Ascending aorta (tissue), 2 donors: ENCODE data around the gene KAT7. TPM values are rescaled to one million over a fixed set of nuclear protein-coding genes. Genes with fewer than 3 reads are reported as not detected.

Experiments used
- DNase-seq, 2 donors: peaks; one replicate each; pipeline ENCODE4 v3.0.0-alpha.2; 2019; ENCODE audit warnings: low spot score in 2 of 2
- H3K27ac ChIP-seq, 2 donors: fragments of 200-600 bp; sonication (generic); one replicate each; pipeline ENCODE4 v1.5.1; 2016 to 2017; ENCODE audit warnings: mild to moderate bottlenecking in 1 of 2
- H3K27me3 ChIP-seq: fragments of 200-600 bp; sonication (generic); one replicate; pipeline ENCODE4 v1.5.1; 2017
- H3K36me3 ChIP-seq, 2 donors: fragments of 200-600 bp; sonication (generic); one replicate each; pipeline ENCODE4 v1.5.1; 2016
- H3K4me1 ChIP-seq, 2 donors: fragments of 200-600 bp; sonication (generic); one replicate each; pipeline ENCODE4 v1.5.1; 2016 to 2017; ENCODE audit warnings: mild to moderate bottlenecking in 1 of 2
- H3K4me3 ChIP-seq, 2 donors: fragments of 200-600 bp; sonication (generic); one replicate each; pipeline ENCODE4 v1.5.1; 2016 to 2017; ENCODE audit warnings: mild to moderate bottlenecking in 1 of 2
- H3K9me3 ChIP-seq, 2 donors: fragments of 200-600 bp; sonication (generic); one replicate each; pipeline ENCODE4 v1.5.1; 2016
- intact Hi-C: fragments of 100-400 bp; cut with DNase I; formaldehyde crosslinking; loops from one replicate; pipeline ENCODE4 v1.15.1; 2023
- total RNA-seq: library from RNA; depleted of rRNA; stranded (reverse); fragments of >200 nt; gene quantifications from one replicate; pipeline ENCODE4 v1.1.0, GENCODE V29; 2016
- TF ChIP-seq, protein P1 (sequence below), 3 experiments: fragments of 200-600 bp in 2 of 3; fragments of 450-650 bp in 1 of 3; sonication (generic) in 2 of 3; IDR thresholded peaks; one replicate each; pipeline ENCODE4 v1.5.1; 2016 to 2019; ENCODE audit warnings: antibody characterized with exemption in 3 of 3, mild to moderate bottlenecking in 1 of 3, moderate library complexity in 1 of 3

Gene KAT7
- total RNA-seq, 1 donor from 2014 or later: 46.6 TPM

DNA sequence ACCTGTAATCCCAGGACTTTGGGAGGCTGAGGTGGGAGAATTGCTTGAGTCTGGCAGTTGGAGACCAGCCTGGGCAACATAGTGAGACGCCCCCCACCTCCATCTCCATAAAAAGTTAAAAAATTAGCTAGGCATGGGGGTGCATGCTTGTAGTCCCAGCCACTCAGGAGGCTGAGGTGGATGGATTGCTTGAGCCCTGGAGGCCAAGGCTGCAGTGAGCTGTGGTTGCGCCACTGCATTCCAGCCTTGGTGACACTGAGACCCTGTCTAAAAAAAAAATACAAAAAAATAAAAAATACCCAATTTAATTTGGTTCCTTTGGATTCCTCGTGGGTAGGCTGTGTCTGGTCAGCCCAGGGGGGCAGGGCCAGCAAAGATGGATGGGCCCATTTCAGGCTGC lies 85.4 kb downstream of the KAT7 start:
- no peak overlapping the region for H3K4me3 ChIP-seq
- no peaks in the 10 kb centered on the region for H3K4me1 ChIP-seq
- H3K27ac ChIP-seq: no peak overlapping the region
- TF ChIP-seq, protein P1, sequence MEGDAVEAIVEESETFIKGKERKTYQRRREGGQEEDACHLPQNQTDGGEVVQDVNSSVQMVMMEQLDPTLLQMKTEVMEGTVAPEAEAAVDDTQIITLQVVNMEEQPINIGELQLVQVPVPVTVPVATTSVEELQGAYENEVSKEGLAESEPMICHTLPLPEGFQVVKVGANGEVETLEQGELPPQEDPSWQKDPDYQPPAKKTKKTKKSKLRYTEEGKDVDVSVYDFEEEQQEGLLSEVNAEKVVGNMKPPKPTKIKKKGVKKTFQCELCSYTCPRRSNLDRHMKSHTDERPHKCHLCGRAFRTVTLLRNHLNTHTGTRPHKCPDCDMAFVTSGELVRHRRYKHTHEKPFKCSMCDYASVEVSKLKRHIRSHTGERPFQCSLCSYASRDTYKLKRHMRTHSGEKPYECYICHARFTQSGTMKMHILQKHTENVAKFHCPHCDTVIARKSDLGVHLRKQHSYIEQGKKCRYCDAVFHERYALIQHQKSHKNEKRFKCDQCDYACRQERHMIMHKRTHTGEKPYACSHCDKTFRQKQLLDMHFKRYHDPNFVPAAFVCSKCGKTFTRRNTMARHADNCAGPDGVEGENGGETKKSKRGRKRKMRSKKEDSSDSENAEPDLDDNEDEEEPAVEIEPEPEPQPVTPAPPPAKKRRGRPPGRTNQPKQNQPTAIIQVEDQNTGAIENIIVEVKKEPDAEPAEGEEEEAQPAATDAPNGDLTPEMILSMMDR (IDR thresholded peaks at IDR 0.05): no peak
- H3K27me3 ChIP-seq: no peaks in the 10 kb centered on the region
- DNase-seq: no peak
- H3K9me3 ChIP-seq: no peaks in the 10 kb centered on the region
- intact Hi-C loops: no loop called here
- H3K36me3 ChIP-seq: no peaks in the 10 kb centered on the region

DNA sequence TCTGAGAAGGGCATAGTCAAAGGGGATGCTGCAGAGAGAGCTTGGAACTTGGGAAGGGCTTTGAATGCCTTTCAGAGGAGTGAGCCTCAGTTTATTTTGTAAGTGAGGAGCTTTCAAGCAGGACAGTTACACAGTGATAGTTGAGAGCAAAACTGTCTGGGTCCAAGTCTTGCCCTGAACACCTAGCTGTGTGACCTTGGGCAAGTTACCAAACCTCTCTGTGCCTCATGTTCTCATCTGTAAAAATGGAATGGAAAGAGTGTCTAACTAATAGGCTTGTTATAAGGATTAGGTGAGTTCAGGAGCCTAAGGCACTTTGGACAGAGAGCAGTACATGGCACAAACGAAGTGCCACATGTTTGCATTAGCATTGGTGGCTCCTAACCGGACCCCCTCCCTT lies 86.4 kb downstream of the KAT7 start:
- H3K9me3 ChIP-seq: no peaks in the 10 kb centered on the region
- no peak for DNase-seq
- no peak overlapping the region for H3K27ac ChIP-seq
- H3K27me3 ChIP-seq: no peaks in the 10 kb centered on the region
- intact Hi-C loops: no loop called here
- TF ChIP-seq, protein P1 (IDR thresholded peaks at IDR 0.05): no peak
- no peaks in the 10 kb centered on the region for H3K36me3 ChIP-seq
- no peaks in the 10 kb centered on the region for H3K4me1 ChIP-seq
- no peak overlapping the region for H3K4me3 ChIP-seq

DNA sequence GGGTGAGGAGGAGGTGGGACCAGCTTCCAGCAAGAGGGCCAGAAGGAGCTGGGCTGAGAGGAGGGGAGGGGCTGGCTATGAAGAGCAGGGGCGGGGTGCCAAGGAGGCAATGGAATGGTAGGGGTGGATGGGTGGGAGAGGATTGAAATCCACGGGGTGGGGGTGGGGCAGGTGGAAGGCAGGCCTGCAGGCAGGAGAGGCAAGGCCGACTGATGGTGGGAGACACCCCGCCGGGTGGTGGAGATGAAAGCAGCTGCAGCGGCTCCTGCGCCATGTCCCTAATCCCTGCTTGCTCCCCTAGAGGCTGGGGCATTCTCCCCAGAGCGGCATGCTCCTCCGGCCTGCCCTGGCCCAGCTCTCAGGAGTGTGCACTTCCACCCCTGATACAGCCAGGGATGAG lies 87.2 kb downstream of the KAT7 start:
- TF ChIP-seq, protein P1 (IDR thresholded peaks at IDR 0.05): no peak
- DNase-seq: no peak
- Histone ChIP-seq H3K27ac (no peak overlapping the region), H3K36me3 (no peaks in the 10 kb centered on the region), H3K27me3 (peaks cover under 1% of the 10 kb centered on the region), H3K4me1 (peaks cover 0 to under 1% of the 10 kb centered on the region in 2 donors), H3K4me3 (no peak overlapping the region), H3K9me3 (no peaks in the 10 kb centered on the region)
- intact Hi-C loops: no loop called here

DNA sequence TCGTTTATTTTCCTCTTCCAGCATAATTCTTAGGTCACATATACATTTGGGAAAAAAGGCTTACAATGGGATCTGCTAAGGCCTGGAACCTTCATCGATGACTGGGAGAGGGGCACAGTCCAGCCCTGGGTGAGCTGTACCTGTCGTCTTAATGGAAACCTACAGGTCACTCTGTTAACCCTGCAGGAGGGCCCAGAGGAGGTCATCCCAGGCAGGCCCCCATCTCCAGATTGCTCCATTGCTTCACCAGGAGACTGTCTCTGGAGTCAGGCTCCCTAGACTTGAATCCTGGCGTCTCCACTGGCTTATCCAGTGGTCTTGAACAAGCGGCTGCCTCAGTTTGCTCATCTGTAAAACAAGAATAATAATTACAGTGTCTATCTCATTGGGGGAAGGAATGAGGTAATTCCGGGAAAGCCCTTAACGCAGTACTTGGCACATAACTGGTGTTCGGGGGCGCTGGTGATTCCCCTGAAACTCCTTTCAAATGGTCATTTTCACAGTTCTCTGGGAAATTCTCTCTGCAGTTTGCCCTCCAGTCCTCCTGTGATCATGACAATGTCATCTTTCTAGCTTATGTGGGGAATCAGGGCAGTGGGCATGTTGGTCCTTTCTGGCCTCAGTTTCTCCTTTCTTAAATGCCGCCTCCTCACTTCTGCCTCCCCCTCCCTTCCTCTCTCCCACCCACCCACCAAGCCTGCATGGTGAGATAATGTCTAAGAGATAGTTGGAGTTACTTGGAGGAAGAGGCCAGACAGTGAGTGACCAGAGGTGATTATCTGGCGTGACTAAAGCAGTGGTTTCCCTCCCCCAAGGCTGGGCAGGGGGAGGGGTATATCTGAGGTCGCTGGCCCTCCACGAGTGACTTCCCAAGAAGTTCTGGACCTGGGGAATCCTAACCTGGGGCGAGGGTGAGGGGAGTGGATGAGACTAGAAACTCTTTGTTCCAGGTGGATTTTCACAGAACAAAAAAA lies 90.7 kb downstream of the KAT7 start:
- TF ChIP-seq, protein P1 (IDR thresholded peaks at IDR 0.05): no peak
- H3K36me3 ChIP-seq: no peaks in the 10 kb centered on the region
- intact Hi-C loops: no loop called here
- H3K9me3 ChIP-seq: no peaks in the 10 kb centered on the region
- H3K27ac ChIP-seq: no peak overlapping the region
- no peak overlapping the region for H3K4me3 ChIP-seq
- peaks cover 0 to 2% of the 10 kb centered on the region in 2 donors for H3K4me1 ChIP-seq
- DNase-seq: no peak
- peaks cover 6% of the 10 kb centered on the region for H3K27me3 ChIP-seq

DNA sequence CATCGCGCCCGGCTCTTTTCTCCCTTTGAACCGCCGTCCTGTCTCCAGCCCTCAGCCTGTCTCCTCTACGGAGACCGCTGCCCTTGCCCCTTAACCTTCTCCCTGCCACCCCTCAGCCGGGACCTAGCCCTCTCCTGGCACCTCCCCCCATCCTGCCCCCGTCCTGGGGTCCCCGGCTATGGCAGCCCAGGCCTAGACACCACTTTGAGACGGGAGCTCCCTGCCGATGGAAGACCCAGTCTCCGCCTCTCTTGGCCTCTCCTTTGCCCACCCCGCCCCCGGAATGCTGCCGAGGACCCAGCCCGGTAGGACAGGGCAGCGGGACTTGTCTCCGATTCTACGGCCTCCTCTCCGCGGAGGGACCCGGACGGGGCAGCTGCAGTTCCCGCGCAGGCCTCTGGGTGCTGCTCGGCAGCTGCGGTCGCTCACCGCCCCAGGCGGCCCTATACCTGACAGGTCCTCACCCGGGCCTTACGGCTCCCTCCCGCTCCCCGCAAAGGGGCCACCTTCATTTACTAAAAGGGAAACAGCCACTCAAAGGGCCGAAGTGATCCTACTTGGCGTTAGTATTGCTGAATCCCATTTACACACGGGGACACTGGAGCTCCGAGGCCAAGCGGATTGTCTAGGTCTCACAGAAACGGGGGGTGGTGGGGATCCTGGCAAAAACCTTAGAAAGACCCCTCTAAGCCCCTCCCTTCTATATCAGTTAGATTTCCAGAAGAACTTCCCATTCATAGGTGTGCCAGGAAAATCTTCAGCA lies 92.0 kb downstream of the KAT7 start:
- no peaks in the 10 kb centered on the region for H3K9me3 ChIP-seq
- peaks cover 0 to 2% of the 10 kb centered on the region in 2 donors for H3K4me1 ChIP-seq
- H3K36me3 ChIP-seq: no peaks in the 10 kb centered on the region
- H3K27ac ChIP-seq: no peak overlapping the region
- H3K27me3 ChIP-seq: peaks cover 6% of the 10 kb centered on the region
- DNase-seq: peak in 1 of 2 donors; percentile 71
- H3K4me3 ChIP-seq: no peak overlapping the region
- TF ChIP-seq, protein P1 (IDR thresholded peaks at IDR 0.05): peak; percentile 90 to 100 (median 99)
- intact Hi-C loops: loop anchor here (1.0 kb wide), 1 partner anchor 118 kb away; no protein-coding TSS in a partner anchor
